ENCODE results near the gene RNLS. TPM values are rescaled to one million over a fixed set of nuclear protein-coding genes. Genes with fewer than 3 reads are reported as not detected.

RNLS gene
- polyA plus RNA-seq, 2 of the 4 experiments (the other 2 are of a cell fraction): 11.7 to 16.8 TPM

- FAIRE-seq: no peak
- POLR2A ChIA-PET: no interaction called here
- H3K27ac ChIP-seq: no peak overlapping the region
Observed at GRCh38 chr10:88262591-88263234, 320.4 kb downstream of the RNLS start.

GRCh38 chr10:88261152-88261551 is 322.0 kb downstream of the RNLS start:
- FAIRE-seq (no peak), ATAC-seq (no peak), DNase-seq (ENCODE audit: low read depth in 1 of 2, low spot score in 1 of 2) (no peak)
- no peak overlapping the region for H3K27ac ChIP-seq
- no peak for TF ChIP-seq RARB (CRISPR knock-in tag; IDR thresholded peaks at IDR 0.05)
- no peak for TF ChIP-seq ESRRA (IDR thresholded peaks at IDR 0.05; ENCODE audit: borderline replicate concordance, low read length)
- TF ChIP-seq KDM5A (IDR thresholded peaks at IDR 0.05): no peak
- no peak for TF ChIP-seq HES2 (IDR thresholded peaks at IDR 0.05)
- no peak for TF ChIP-seq JUN (IDR thresholded peaks at IDR 0.05)
- TF ChIP-seq SREBF2 (IDR thresholded peaks at IDR 0.05): no peak
- no peak for TF ChIP-seq FOSL2 (IDR thresholded peaks at IDR 0.05)
- TF ChIP-seq FOSL2 (CRISPR knock-in tag; IDR thresholded peaks at IDR 0.05): no peak
- no peak for TF ChIP-seq SMC3 (IDR thresholded peaks at IDR 0.05)
- no peak for TF ChIP-seq POLR2AphosphoS2 (conservative IDR thresholded peaks at IDR 0.05; ENCODE audit: low read length)
- TF ChIP-seq RNF2 (IDR thresholded peaks at IDR 0.05; ENCODE audit: borderline replicate concordance, low read depth): no peak
- no peak for TF ChIP-seq USF2 (IDR thresholded peaks at IDR 0.05)
- TF ChIP-seq NFE2L2 (conservative IDR thresholded peaks at IDR 0.05; ENCODE audit: low read length): no peak
- H3K4me1 ChIP-seq: no peaks in the 10 kb centered on the region
- no peak overlapping the region for H3K4me2 ChIP-seq
- CTCF ChIA-PET: interaction anchor here (1.0 to 1.6 kb wide), 3 partner anchors 9 to 267 kb away, joined by 4 to 5 read pairs (median 4); no protein-coding TSS in a partner anchor
- H3K4me3 ChIP-seq: no peak overlapping the region
- POLR2A ChIA-PET: no interaction called here
- no peaks in the 10 kb centered on the region for H3K9me3 ChIP-seq

More at GRCh38 chr10:88262591-88263234, 320.4 kb downstream of the RNLS start:
- DNase-seq (ENCODE audit: low read depth in 1 of 2, low spot score in 1 of 2) (no peak), ATAC-seq (no peak)
- TF ChIP-seq JUN (IDR thresholded peaks at IDR 0.05) (no peak), FOXS1 (CRISPR knock-in tag; IDR thresholded peaks at IDR 0.05) (no peak), MAFK (IDR thresholded peaks at IDR 0.05; ENCODE audit: partially characterized antibody) (peak; percentile 89)
- H3K4me3 ChIP-seq: no peak overlapping the region
- CTCF ChIA-PET: no interaction called here
- no peak overlapping the region for H3K4me2 ChIP-seq
- no peaks in the 10 kb centered on the region for H3K9me3 ChIP-seq
- H3K4me1 ChIP-seq: no peaks in the 10 kb centered on the region
- 62% methylated on average over 5 of the region's 5 CpGs for WGBS (ENCODE audit: missing lambda C conversion rate)

GRCh38 chr10:88260329-88261051 is 322.6 kb downstream of the RNLS start:
- POLR2A ChIA-PET: no interaction called here
- CTCF ChIA-PET: interaction anchor here (1.2 to 1.6 kb wide), 2 partner anchors 10 to 15 kb away, joined by 4 to 5 read pairs; no protein-coding TSS in a partner anchor
- 97% methylated on average over 1 of the region's 1 CpG for WGBS (ENCODE audit: missing lambda C conversion rate)
- Histone ChIP-seq H3K27ac (no peak overlapping the region), H3K9me3 (no peaks in the 10 kb centered on the region), H3K4me3 (no peak overlapping the region), H3K4me1 (no peaks in the 10 kb centered on the region), H3K4me2 (no peak overlapping the region)
- DNase-seq (ENCODE audit: low read depth in 1 of 2, low spot score in 1 of 2): no peak
- TF ChIP-seq CEBPB (IDR thresholded peaks at IDR 0.05): no peak
- TF ChIP-seq CBX8 (IDR thresholded peaks at IDR 0.05): no peak
- no peak for TF ChIP-seq CHD4 (IDR thresholded peaks at IDR 0.05; ENCODE audit: borderline replicate concordance)
- no peak for TF ChIP-seq MAZ (IDR thresholded peaks at IDR 0.05; ENCODE audit: borderline replicate concordance, low read depth, low read length)
- no peak for TF ChIP-seq KDM5A (IDR thresholded peaks at IDR 0.05)
- no peak for TF ChIP-seq RCOR1 (IDR thresholded peaks at IDR 0.05; ENCODE audit: low read depth, low read length)
- no peak for TF ChIP-seq HDAC2 (IDR thresholded peaks at IDR 0.05)
- FAIRE-seq: no peak
- ATAC-seq: no peak

- 88% methylated on average over 6 of the region's 6 CpGs for WGBS (ENCODE audit: missing lambda C conversion rate)
- H3K4me2 ChIP-seq: no peak overlapping the region
- no peak overlapping the region for H3K4me3 ChIP-seq
- H3K9me3 ChIP-seq: no peaks in the 10 kb centered on the region
- no peak for TF ChIP-seq KDM5A (IDR thresholded peaks at IDR 0.05)
- no peak for TF ChIP-seq NPAS2 (CRISPR knock-in tag; IDR thresholded peaks at IDR 0.05; ENCODE audit: borderline replicate concordance)
- peaks cover 6% of the 10 kb centered on the region for H3K4me1 ChIP-seq
- ATAC-seq (no peak), FAIRE-seq (no peak), DNase-seq (ENCODE audit: low read depth in 1 of 2, low spot score in 1 of 2) (no peak)
- no peak overlapping the region for H3K27ac ChIP-seq
- ChIA-PET POLR2A (no interaction called here), CTCF (no interaction called here)
Observed at GRCh38 chr10:88259381-88259780, 323.7 kb downstream of the RNLS start.
